Measurements from ENCODE around the gene KLHL5. TPM values are rescaled to one million over a fixed set of nuclear protein-coding genes. Genes with fewer than 3 reads are reported as not detected.

The KLHL5 gene
- total RNA-seq, 1 experiment from 2014 or later: 115 TPM

DNA sequence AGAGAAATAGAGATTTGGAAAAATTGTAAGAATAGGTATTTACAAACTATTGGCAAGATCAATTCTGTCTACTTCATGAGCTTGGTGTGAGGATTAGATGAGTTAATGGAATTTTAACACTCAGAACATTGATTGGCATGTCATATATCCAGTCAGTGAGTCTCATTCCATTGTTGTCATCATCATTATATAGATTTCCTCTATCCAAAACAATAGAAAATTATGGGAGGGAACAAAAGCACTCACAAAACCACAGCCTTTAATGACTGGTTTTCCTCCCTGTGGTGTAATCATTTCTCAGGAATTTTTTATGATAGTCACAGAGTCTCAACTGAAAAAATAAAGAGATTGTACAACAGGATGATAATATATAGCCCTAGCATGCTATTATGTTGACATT, 21.1 kb downstream of the KLHL5 start:
- no peak overlapping the region for H2AFZ ChIP-seq
- no peaks in the 10 kb centered on the region for H3K9me2 ChIP-seq (ENCODE audit: insufficient read depth)
- no peaks in the 10 kb centered on the region for H3K79me2 ChIP-seq (ENCODE audit: low read depth)
- ChIA-PET CTCF (no interaction called here), POLR2A (ENCODE audit: unreplicated experiment) (no interaction called here)
- no peak for TF ChIP-seq EZH2 (IDR thresholded peaks at IDR 0.05; ENCODE audit: low read depth)
- TF ChIP-seq, protein P1, sequence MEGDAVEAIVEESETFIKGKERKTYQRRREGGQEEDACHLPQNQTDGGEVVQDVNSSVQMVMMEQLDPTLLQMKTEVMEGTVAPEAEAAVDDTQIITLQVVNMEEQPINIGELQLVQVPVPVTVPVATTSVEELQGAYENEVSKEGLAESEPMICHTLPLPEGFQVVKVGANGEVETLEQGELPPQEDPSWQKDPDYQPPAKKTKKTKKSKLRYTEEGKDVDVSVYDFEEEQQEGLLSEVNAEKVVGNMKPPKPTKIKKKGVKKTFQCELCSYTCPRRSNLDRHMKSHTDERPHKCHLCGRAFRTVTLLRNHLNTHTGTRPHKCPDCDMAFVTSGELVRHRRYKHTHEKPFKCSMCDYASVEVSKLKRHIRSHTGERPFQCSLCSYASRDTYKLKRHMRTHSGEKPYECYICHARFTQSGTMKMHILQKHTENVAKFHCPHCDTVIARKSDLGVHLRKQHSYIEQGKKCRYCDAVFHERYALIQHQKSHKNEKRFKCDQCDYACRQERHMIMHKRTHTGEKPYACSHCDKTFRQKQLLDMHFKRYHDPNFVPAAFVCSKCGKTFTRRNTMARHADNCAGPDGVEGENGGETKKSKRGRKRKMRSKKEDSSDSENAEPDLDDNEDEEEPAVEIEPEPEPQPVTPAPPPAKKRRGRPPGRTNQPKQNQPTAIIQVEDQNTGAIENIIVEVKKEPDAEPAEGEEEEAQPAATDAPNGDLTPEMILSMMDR (conservative IDR thresholded peaks at IDR 0.05): no peak
- no peak overlapping the region for H3K4me2 ChIP-seq
- H3F3A ChIP-seq (ENCODE audit: insufficient read depth, low read depth): 0 out of 2 replicates have a peak, but pooled peaks cover 4% of the 10 kb centered on the region
- DNase-seq: no peak
- H3K9me3 ChIP-seq (ENCODE audit: insufficient read depth, low read depth): no peaks in the 10 kb centered on the region
- H4K20me1 ChIP-seq (ENCODE audit: insufficient read depth): peaks cover 3% of the 10 kb centered on the region; the same call in 1 of the 2 replicates
- intact Hi-C loops (cut with micrococcal nuclease; ENCODE audit: unreplicated experiment): no loop called here
- H3K4me3 ChIP-seq: no peak overlapping the region
- no peak overlapping the region for H3K27ac ChIP-seq
- H3K27me3 ChIP-seq (ENCODE audit: insufficient read depth, low read depth): no peaks in the 10 kb centered on the region
- peaks cover 42% of the 10 kb centered on the region for H3K36me3 ChIP-seq (ENCODE audit: low read depth)
- no peaks in the 10 kb centered on the region for H3K4me1 ChIP-seq (replicated peaks; ENCODE audit: insufficient read depth)
- BruUV-seq (replicated peaks): no TSS peak

DNA sequence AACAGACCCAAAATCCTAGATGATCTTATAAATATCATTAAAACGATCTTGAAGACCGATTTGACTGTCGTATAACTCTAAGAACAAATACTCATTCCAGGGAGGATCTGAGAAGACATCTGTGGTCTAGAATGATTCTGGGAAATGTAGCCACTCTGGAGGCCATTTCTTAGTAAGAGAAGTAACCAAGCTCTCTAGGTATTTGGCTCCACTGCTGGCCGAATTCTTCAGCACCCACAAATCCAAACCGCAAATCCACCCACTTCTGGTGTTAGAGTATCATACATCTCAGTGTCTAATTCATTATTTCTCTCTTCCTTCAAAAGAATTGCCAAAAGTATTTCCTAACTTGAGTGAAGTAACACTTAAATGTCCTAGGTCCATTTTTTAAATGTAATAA, 23.9 kb downstream of the KLHL5 start:
- intact Hi-C loops (cut with micrococcal nuclease; ENCODE audit: unreplicated experiment): no loop called here

DNA sequence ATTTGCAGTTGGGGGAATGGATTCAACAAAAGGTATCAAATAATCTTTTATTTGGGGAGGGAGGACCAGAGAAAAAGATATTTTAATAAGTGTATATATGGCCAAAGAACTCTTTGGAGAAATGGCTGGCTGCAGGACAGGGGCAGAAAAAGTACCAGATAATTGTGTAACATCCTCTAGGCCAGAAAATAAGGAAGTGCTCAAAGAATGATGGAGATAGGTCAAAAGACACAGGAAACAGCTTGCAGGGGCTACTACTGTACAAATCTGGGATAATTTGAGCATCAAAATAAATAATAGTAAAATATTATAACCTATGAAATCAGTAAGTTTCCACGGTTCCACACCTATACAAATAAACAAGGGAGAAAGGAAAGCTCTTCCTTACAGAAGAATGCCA, 34.8 kb downstream of the KLHL5 start:
- Histone ChIP-seq H3K9me2 (ENCODE audit: insufficient read depth) (no peaks in the 10 kb centered on the region), H3K79me2 (ENCODE audit: low read depth) (no peaks in the 10 kb centered on the region), H3K27me3 (ENCODE audit: insufficient read depth, low read depth) (no peaks in the 10 kb centered on the region), H3K4me3 (no peak overlapping the region), H3K4me1 (replicated peaks; ENCODE audit: insufficient read depth) (no peaks in the 10 kb centered on the region), H3K27ac (no peak overlapping the region), H3K4me2 (no peak overlapping the region), H3F3A (ENCODE audit: insufficient read depth, low read depth) (peaks cover 21% of the 10 kb centered on the region), H3K36me3 (ENCODE audit: low read depth) (peaks cover 10% of the 10 kb centered on the region), H4K20me1 (ENCODE audit: insufficient read depth) (peaks cover 5% of the 10 kb centered on the region), H2AFZ (no peak overlapping the region), H3K9me3 (ENCODE audit: insufficient read depth, low read depth) (no peaks in the 10 kb centered on the region)
- no peak for TF ChIP-seq EZH2 (IDR thresholded peaks at IDR 0.05; ENCODE audit: low read depth)
- TF ChIP-seq, protein P1 (conservative IDR thresholded peaks at IDR 0.05): no peak
- no TSS peak for BruUV-seq (replicated peaks)
- ChIA-PET CTCF (no interaction called here), POLR2A (ENCODE audit: unreplicated experiment) (no interaction called here)
- DNase-seq: no peak
- intact Hi-C loops (cut with micrococcal nuclease; ENCODE audit: unreplicated experiment): no loop called here

More for the DNA sequence above, 23.9 kb downstream of the KLHL5 start:
- Histone ChIP-seq H3F3A (ENCODE audit: insufficient read depth, low read depth) (no peaks in the 10 kb centered on the region), H3K4me3 (no peak overlapping the region), H3K27ac (no peak overlapping the region), H3K4me1 (replicated peaks; ENCODE audit: insufficient read depth) (no peaks in the 10 kb centered on the region), H3K36me3 (ENCODE audit: low read depth) (peaks cover 48% of the 10 kb centered on the region), H3K4me2 (no peak overlapping the region), H3K9me3 (ENCODE audit: insufficient read depth, low read depth) (no peaks in the 10 kb centered on the region), H4K20me1 (ENCODE audit: insufficient read depth) (no peaks in the 10 kb centered on the region), H3K27me3 (ENCODE audit: insufficient read depth, low read depth) (no peaks in the 10 kb centered on the region), H3K9me2 (ENCODE audit: insufficient read depth) (no peaks in the 10 kb centered on the region), H2AFZ (no peak overlapping the region), H3K79me2 (ENCODE audit: low read depth) (no peaks in the 10 kb centered on the region)
- CTCF ChIA-PET: no interaction called here
- no TSS peak for BruUV-seq (replicated peaks)
- no peak for DNase-seq
- TF ChIP-seq, protein P1 (conservative IDR thresholded peaks at IDR 0.05): no peak
- TF ChIP-seq EZH2 (IDR thresholded peaks at IDR 0.05; ENCODE audit: low read depth): no peak
- POLR2A ChIA-PET (ENCODE audit: unreplicated experiment): no interaction called here

All from PC-9 (cell line).